HepG2 (cell line): Measurements from ENCODE around the gene USP12. TPM values are rescaled to one million over a fixed set of nuclear protein-coding genes. Genes with fewer than 3 reads are reported as not detected.

Experiments
- ETV6 ChIP-seq: sonication (generic); formaldehyde crosslinking; conservative IDR thresholded peaks from 2 replicates; pipeline ENCODE4 v1.4.0; 2020; ENCODE audit warnings: missing genetic modification reagents
- RFX1 ChIP-seq: fragments of 450-650 bp; IDR thresholded peaks from 2 replicates; pipeline ENCODE4 v1.6.1; 2017
- SP4 ChIP-seq: sonication (generic); formaldehyde crosslinking; IDR thresholded peaks from 2 replicates; pipeline ENCODE4 v1.8.1; 2023; ENCODE audit warnings: mild to moderate bottlenecking, missing genetic modification reagents
- TAF15 ChIP-seq: fragments of 200-400 bp; formaldehyde crosslinking; IDR thresholded peaks from one replicate; pipeline ENCODE4 v1.6.1; 2018; ENCODE audit warnings: mild to moderate bottlenecking, low read depth, low read length; ENCODE audit not compliant: poor library complexity, severe bottlenecking
- TEAD3 ChIP-seq: optimal IDR thresholded peaks from 2 replicates; pipeline ENCODE3; 2016; ENCODE audit warnings: borderline replicate concordance
- THAP9 ChIP-seq: sonication (generic); formaldehyde crosslinking; IDR thresholded peaks from 2 replicates; pipeline ENCODE4; 2020; ENCODE audit warnings: missing genetic modification reagents, mild to moderate bottlenecking, borderline replicate concordance
- YEATS2 ChIP-seq: sonication (generic); formaldehyde crosslinking; IDR thresholded peaks from 2 replicates; pipeline ENCODE4 v1.4.0; 2020; ENCODE audit warnings: missing genetic modification reagents, borderline replicate concordance
- ZNF318 ChIP-seq: sonication (generic); formaldehyde crosslinking; IDR thresholded peaks from 2 replicates; pipeline ENCODE4 v1.4.0; 2020; ENCODE audit warnings: mild to moderate bottlenecking, missing genetic modification reagents
- ZNF562 ChIP-seq: sonication (generic); formaldehyde crosslinking; IDR thresholded peaks from 2 replicates; pipeline ENCODE4 v1.8.0; 2022; ENCODE audit warnings: missing genetic modification reagents, borderline replicate concordance
- ZNF572 ChIP-seq: sonication (generic); formaldehyde crosslinking; IDR thresholded peaks from 2 replicates; pipeline ENCODE4 v1.5.1; 2020; ENCODE audit warnings: mild to moderate bottlenecking, missing genetic modification reagents
- ZNF629 ChIP-seq: sonication (generic); formaldehyde crosslinking; conservative IDR thresholded peaks from 2 replicates; pipeline ENCODE4 v1.5.0; 2020; ENCODE audit warnings: missing genetic modification reagents
- polyA plus RNA-seq, 8 experiments: library from polyadenylated mRNA; depleted of rRNA in 3 of 8; stranded (reverse) in 7 of 8; unstranded in 1 of 8; fragments of >200 nt; fragmentation: Illumina TruSeq in 4 of 8; extraction: Trizol in 4 of 8; gene quantifications; 2 replicates each; pipeline versions ENCODE4 v1.2.1 to v1.2.3, GENCODE V29; 2011 to 2016; ENCODE audit warnings: low read depth in 4 of 8, missing spikeins in 1 of 8, mixed read lengths in 1 of 8; ENCODE audit not compliant: insufficient read depth in 1 of 8
- total RNA-seq, 5 experiments: library from RNA; depleted of rRNA; stranded (reverse); fragments of >200 nt; fragmentation: Illumina TruSeq; extraction: Trizol; gene quantifications; 2 replicates each; pipeline ENCODE4 v1.2.3, GENCODE V29; 2016; ENCODE audit warnings: low read depth in 1 of 5
- TF ChIP-seq, protein P1 (sequence below): sonication (generic); formaldehyde crosslinking; IDR thresholded peaks from 2 replicates; pipeline ENCODE4 v1.8.1; 2023; ENCODE audit warnings: mild to moderate bottlenecking, missing genetic modification reagents
- TF ChIP-seq, protein P2 (sequence below): sonication (generic); formaldehyde crosslinking; IDR thresholded peaks from 2 replicates; pipeline ENCODE4 v1.4.0; 2020; ENCODE audit warnings: missing genetic modification reagents

Gene USP12
- total and polyA plus RNA-seq, 2 of the 13 experiments (the other 11 are each of a cell fraction or from before 2014, with no cell fraction given): 9.8 to 19.5 TPM

GRCh38 chr13:27125357-27126282, 46.0 kb downstream of the USP12 start (continued):
- TF ChIP-seq ZNF318 (CRISPR knock-in tag) (no peak), THAP9 (CRISPR knock-in tag) (0 out of 2 replicates have a peak, but pooled peaks have one; percentile 50), ZNF562 (CRISPR knock-in tag) (no peak), ETV6 (CRISPR knock-in tag) (no peak), RFX1 (no peak), SP4 (CRISPR knock-in tag) (no peak), TAF15 (no peak), ZNF629 (CRISPR knock-in tag) (no peak), ZNF572 (CRISPR knock-in tag) (no peak), YEATS2 (CRISPR knock-in tag) (no peak), TEAD3 (CRISPR knock-in tag) (no peak)
- TF ChIP-seq, protein P1, sequence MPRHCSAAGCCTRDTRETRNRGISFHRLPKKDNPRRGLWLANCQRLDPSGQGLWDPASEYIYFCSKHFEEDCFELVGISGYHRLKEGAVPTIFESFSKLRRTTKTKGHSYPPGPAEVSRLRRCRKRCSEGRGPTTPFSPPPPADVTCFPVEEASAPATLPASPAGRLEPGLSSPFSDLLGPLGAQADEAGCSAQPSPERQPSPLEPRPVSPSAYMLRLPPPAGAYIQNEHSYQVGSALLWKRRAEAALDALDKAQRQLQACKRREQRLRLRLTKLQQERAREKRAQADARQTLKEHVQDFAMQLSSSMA (CRISPR knock-in tag): no peak
- TF ChIP-seq, protein P2, sequence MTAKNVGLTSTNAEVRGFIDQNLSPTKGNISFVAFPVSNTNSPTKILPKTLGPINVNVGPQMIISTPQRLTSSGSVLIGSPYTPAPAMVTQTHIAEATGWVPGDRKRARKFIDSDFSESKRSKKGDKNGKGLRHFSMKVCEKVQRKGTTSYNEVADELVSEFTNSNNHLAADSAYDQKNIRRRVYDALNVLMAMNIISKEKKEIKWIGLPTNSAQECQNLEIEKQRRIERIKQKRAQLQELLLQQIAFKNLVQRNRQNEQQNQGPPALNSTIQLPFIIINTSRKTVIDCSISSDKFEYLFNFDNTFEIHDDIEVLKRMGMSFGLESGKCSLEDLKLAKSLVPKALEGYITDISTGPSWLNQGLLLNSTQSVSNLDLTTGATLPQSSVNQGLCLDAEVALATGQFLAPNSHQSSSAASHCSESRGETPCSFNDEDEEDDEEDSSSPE (CRISPR knock-in tag): no peak
